CD4-positive, CD25-positive, alpha-beta regulatory T cell (primary cell): ENCODE measurements around the gene CPT1A. TPM values are rescaled to one million over a fixed set of nuclear protein-coding genes. Genes with fewer than 3 reads are reported as not detected.
A peak's percentile ranks its signal among the peaks of the same experiment; 100 is the strongest.
"Not testable (repeated sequence)": the region's sequence is repeated elsewhere in the genome, so short reads cannot be mapped to it uniquely, and the experiment has no call there.

Source experiments
- ATAC-seq, 2 donors: fragments of 150-1000 bp; cut with Tn5 transposase; one replicate each; pipeline ENCODE4 v1.10.0; 2021; ENCODE audit warnings: low read depth in 2 of 2, moderate number of reproducible peaks in 2 of 2, moderate library complexity in 1 of 2
- DNase-seq, 3 donors: peaks; one replicate each; pipeline versions ENCODE4 v3.0.0 to v3.0.0-alpha.2; 2012 to 2022; ENCODE audit warnings: mixed read lengths in 1 of 3
- H3K27ac ChIP-seq: one replicate; pipeline ENCODE4 v1.7.0; 2013; ENCODE audit warnings: mild to moderate bottlenecking, low read length; ENCODE audit not compliant: insufficient read depth, poor library complexity, severe bottlenecking
- H3K27me3 ChIP-seq: one replicate; pipeline ENCODE4 v1.7.0; 2013; ENCODE audit warnings: low read length; ENCODE audit not compliant: control insufficient read depth, insufficient read depth
- H3K36me3 ChIP-seq: one replicate; pipeline ENCODE4 v1.7.0; 2013; ENCODE audit warnings: mild to moderate bottlenecking, low read length, moderate library complexity; ENCODE audit not compliant: control insufficient read depth, insufficient read depth
- H3K4me1 ChIP-seq: 2 replicates; pipeline ENCODE4 v1.7.0; 2013; ENCODE audit warnings: mild to moderate bottlenecking, low read length; ENCODE audit not compliant: insufficient read depth, control insufficient read depth, poor library complexity, severe bottlenecking
- H3K4me3 ChIP-seq: one replicate; pipeline ENCODE4 v1.7.0; 2013; ENCODE audit warnings: low read depth, mild to moderate bottlenecking, low read length, moderate library complexity
- H3K9me3 ChIP-seq, 2 experiments: 1 replicate in 1 of 2; 2 replicates in 1 of 2; pipeline ENCODE4 v1.7.0; 2013; ENCODE audit warnings: low read length in 2 of 2, mild to moderate bottlenecking in 1 of 2, moderate library complexity in 1 of 2; ENCODE audit not compliant: control insufficient read depth in 2 of 2
- H3K27ac Mint-ChIP-seq, 3 donors: one replicate each; pipeline ENCODE4 v1.8.0; 2020 to 2022; ENCODE audit warnings: mild to moderate bottlenecking in 3 of 3, mixed read lengths in 3 of 3, moderate library complexity in 2 of 3
- H3K27me3 Mint-ChIP-seq: one replicate; pipeline ENCODE4 v1.8.0; 2022; ENCODE audit warnings: mild to moderate bottlenecking, mixed read lengths
- H3K36me3 Mint-ChIP-seq: one replicate; pipeline ENCODE4 v1.8.0; 2020; ENCODE audit warnings: mixed read lengths
- H3K4me1 Mint-ChIP-seq, 4 donors: one replicate each; pipeline ENCODE4 v1.8.0; 2020 to 2022; ENCODE audit warnings: mixed read lengths in 4 of 4, mild to moderate bottlenecking in 1 of 4
- H3K4me3 Mint-ChIP-seq, 4 donors: one replicate each; pipeline ENCODE4 v1.8.0; 2020 to 2022; ENCODE audit warnings: mild to moderate bottlenecking in 4 of 4, mixed read lengths in 4 of 4, moderate library complexity in 3 of 4
- H3K9me3 Mint-ChIP-seq, 7 donors: one replicate each; pipeline ENCODE4 v1.8.0; 2020 to 2022; ENCODE audit warnings: mixed read lengths in 7 of 7, mild to moderate bottlenecking in 3 of 7, moderate library complexity in 2 of 7
- polyA plus RNA-seq, 4 donors: library from polyadenylated mRNA; unstranded; fragments of 300-500 nt; fragmentation: Illumina TruSeq; gene quantifications; one replicate each; pipeline ENCODE4 v1.2.3, GENCODE V29; 2021
- total RNA-seq: library from RNA; stranded (reverse); gene quantifications from one replicate; pipeline ENCODE4 v1.2.3, GENCODE V29; 2022

The CPT1A gene
- total and polyA plus RNA-seq, 5 donors from 2014 or later: 0.32 to 16.7 (median 4.3) TPM

DNA sequence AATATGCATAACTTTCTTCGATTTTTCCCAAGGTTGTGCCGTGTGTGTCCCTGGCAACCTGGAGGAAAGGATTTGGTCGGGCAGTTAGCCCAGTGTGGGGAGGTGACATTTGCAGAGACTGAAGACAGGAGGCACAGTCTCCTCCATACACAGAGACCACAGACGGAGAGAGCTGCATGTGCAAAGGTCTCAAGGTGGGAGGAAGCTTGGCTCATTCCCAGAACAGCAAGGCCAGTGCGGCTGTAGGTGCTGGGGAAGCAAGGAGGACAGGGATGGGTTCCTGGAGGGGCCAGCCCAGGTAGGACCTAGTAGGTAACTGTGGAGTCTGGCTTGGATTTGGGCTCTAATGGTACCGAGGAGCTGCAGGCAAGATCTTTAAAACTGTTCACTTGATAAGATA, 20.7 kb upstream of the CPT1A start:
- ATAC-seq: no peak
- Histone ChIP-seq H3K27ac (no peak overlapping the region), H3K4me3 (no peak overlapping the region), H3K36me3 (no peaks in the 10 kb centered on the region), H3K4me1 (no peaks in the 10 kb centered on the region), H3K9me3 (peaks cover 3 to 9% of the 10 kb centered on the region in 2 experiments), H3K27me3 (no peaks in the 10 kb centered on the region)
- no peak for DNase-seq
- Mint-ChIP-seq H3K27ac (peak overlapping the region in 1 of 3 donors; percentile 89), H3K9me3 (peaks cover 0 to 9% (median 4%) of the 10 kb centered on the region in 7 donors), H3K4me3 (no peak overlapping the region), H3K4me1 (no peaks in the 10 kb centered on the region), H3K27me3 (peaks cover 13% of the 10 kb centered on the region), H3K36me3 (peaks cover 10% of the 10 kb centered on the region)

DNA sequence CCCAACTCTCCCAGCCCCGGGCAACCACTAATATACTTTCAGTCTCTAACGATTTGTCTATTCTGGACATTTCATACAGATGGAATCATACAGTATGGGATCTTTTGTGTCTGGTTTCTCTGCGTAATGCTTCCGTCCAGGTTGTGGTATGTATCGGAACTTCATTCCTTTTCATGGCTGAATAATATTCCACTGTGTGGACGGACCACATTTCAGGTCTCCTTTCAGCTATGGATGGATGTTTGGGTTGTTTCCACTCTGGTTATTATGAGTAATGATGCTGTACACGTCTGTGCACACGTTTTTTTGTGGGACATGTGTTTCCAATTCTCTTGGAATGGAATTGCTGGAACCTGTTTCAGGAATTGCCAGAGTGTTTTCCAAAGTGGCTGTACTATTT, 17.4 kb upstream of the CPT1A start:
- H3K4me3 Mint-ChIP-seq: no peak overlapping the region
- peaks cover 33% of the 10 kb centered on the region for H3K27me3 Mint-ChIP-seq
- H3K9me3 Mint-ChIP-seq: peaks cover 0 to 9% (median 4%) of the 10 kb centered on the region in 7 donors
- Histone ChIP-seq H3K9me3 (peaks cover 3 to 8% of the 10 kb centered on the region in 2 experiments), H3K36me3 (no peaks in the 10 kb centered on the region), H3K27ac (no peak overlapping the region), H3K4me3 (no peak overlapping the region), H3K27me3 (peaks cover 3% of the 10 kb centered on the region), H3K4me1 (peaks cover 16% of the 10 kb centered on the region)
- no peak overlapping the region for H3K27ac Mint-ChIP-seq
- ATAC-seq (no peak), DNase-seq (no peak)
- peaks cover 0 to 3% (median 1%) of the 10 kb centered on the region in 4 donors for H3K4me1 Mint-ChIP-seq
- peaks cover 7% of the 10 kb centered on the region for H3K36me3 Mint-ChIP-seq

DNA sequence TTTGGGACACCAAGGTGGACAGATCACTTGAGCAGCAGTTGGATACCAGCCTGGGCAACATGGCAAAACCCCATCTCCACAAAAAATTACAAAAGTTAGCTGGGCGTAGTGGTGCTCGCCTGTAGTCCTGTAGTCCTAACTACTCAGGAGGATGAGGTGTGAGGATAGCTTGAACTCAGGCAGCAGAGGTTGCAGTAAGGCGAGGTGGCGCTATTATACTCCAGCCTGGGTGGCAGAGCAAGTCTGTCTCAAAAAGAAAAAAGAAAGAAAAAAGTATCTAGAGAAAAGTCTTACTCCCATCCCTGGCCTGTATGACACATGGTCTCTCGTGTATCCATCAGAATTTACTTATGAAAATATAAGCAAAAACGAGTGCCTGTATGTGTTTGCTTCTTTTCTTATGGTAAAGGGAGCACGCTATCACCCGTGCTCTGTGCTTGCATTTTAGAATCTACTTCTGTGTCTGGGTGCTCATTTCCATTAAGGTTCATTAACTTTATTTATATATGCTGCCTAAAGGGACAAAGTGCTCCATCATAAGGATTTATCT, 15.4 kb upstream of the CPT1A start:
- Mint-ChIP-seq H3K36me3 (no peaks in the 10 kb centered on the region), H3K4me3 (no peak overlapping the region)

DNA sequence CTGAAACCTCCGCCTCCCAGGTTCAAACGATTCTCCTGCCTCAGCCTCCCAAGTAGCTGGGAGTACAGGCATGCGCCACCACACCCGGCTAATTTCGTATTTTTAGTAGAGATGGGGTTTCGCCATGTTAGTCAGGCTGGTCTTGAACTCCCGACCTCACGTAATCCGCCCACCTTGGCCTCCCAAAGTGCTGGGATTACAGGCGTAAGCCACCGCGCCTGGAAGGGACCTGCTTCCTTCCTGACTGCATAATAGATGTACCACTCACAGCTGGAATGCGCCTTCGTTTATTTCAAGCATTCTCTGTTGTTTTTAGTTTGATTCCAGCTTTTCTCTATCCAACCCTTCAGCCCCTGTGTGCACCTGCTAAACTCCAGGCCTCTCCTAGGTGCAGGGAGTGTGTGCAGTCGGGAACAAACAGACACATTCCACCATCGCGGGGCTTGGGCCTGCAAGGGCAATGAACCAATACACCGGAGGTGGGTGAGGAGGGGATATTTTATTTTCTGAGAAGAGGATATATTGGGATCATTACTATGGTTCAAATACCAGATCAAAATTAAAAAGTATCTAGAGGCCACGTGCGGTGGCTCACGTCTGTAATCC, 14.8 kb upstream of the CPT1A start:
- H3K27me3 Mint-ChIP-seq: peaks cover 46% of the 10 kb centered on the region
- not testable (repeated sequence) for H3K4me3 Mint-ChIP-seq, H3K27ac ChIP-seq, H3K4me3 ChIP-seq, H3K36me3 ChIP-seq, DNase-seq, H3K4me1 Mint-ChIP-seq, H3K9me3 Mint-ChIP-seq, H3K27me3 ChIP-seq, ATAC-seq, H3K36me3 Mint-ChIP-seq, H3K9me3 ChIP-seq, H3K27ac Mint-ChIP-seq
- peaks cover 16% of the 10 kb centered on the region for H3K4me1 ChIP-seq

More for the DNA sequence above, 15.4 kb upstream of the CPT1A start:
- Mint-ChIP-seq H3K4me1 (peaks cover 0 to 9% (median 4%) of the 10 kb centered on the region in 4 donors), H3K27me3 (peaks cover 46% of the 10 kb centered on the region), H3K27ac (no peak overlapping the region), H3K9me3 (peaks cover 0 to 2% (median 0%) of the 10 kb centered on the region in 7 donors)
- Histone ChIP-seq H3K27ac (no peak overlapping the region), H3K4me1 (peaks cover 16% of the 10 kb centered on the region), H3K36me3 (no peaks in the 10 kb centered on the region), H3K4me3 (no peak overlapping the region), H3K27me3 (peaks cover 7% of the 10 kb centered on the region), H3K9me3 (no peaks in the 10 kb centered on the region)
- ATAC-seq (no peak), DNase-seq (no peak)

DNA sequence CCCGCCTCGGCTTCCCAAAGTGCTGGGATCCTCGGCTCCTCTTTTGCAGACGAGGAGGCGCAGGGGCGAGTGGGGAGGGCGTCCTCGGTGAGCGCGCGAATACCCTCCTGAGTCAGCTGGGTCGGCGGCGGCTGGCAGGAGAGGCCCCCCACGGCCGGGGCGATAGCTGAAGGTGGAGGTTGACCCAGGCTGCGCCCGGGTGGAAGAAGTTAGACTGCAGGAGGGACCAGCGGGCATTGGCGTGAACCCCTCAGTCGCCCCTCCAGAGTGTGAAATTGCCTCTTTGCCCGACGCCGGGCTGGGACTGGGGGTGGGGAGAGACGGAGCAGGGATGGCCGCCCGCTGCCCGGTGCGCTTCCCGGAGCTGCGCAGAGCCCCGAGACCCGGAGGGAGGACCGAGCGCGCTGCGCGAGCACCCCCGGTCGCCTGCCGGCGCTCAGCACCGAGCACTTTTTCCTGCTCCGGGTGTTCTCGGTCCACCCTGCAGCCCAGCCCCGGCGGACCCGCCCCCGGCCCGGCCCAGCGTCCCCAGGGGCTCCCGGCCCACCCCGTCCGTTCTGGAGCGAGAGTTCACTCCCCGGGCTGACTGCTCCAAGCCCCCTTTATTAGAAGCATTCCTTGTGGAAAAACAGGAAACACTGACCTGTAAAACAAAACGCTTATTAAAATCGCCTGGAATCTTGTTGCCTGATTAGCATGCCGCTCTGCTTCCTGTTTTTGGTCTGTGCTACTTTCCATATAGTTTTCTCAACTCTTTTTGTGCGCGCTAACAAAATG, 13.7 kb upstream of the CPT1A start:
- H3K4me3 Mint-ChIP-seq: peak overlapping the region; percentile 47 to 58 (median 52)
- DNase-seq: peak in 1 of 3 donors; percentile 29
- H3K4me3 ChIP-seq: no peak overlapping the region

DNA sequence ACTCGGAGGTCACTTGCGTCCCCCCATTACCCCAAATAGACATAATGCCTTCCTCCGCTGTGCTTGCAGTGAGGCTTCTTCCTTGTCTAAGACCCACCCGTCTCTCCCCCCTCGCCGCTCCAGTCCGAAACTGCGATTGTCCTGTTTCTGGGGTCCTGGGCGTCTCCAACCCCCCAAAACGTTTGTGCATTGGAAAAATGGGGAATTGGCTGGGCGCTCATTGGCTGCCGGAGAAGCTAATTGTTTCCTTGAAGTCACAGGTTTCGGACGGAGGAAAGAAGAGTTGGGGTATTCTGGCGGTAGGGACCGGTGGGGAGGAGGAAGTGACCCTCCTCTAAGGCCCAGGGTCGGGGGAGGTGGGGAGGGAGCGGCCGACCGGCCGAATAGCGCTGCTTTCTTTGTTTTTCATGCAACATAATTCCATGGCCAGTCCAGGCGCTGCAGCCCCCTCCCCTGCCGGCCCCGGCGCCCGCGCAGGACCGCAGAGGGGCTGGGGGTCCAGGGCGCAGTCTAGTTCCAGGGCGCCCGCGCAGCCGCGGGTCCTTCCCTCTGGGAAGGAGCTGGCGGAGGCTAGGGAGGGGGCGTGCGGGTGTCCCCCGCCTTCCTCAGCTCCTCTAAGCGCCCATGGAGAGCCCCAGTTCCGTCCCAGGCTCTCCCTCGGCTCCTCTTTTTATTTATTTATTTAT, 12.7 kb upstream of the CPT1A start:
- Mint-ChIP-seq H3K36me3 (no peaks in the 10 kb centered on the region), H3K4me3 (peak overlapping the region in 1 of 4 donors; percentile 21), H3K9me3 (peaks cover 0 to 2% (median 0%) of the 10 kb centered on the region in 7 donors), H3K27ac (peak overlapping the region in 1 of 3 donors; percentile 21), H3K4me1 (peaks cover 0 to 9% (median 4%) of the 10 kb centered on the region in 4 donors), H3K27me3 (peaks cover 58% of the 10 kb centered on the region)
- ATAC-seq (no peak), DNase-seq (no peak)
- Histone ChIP-seq H3K4me3 (no peak overlapping the region), H3K27ac (no peak overlapping the region), H3K9me3 (no peaks in the 10 kb centered on the region), H3K36me3 (no peaks in the 10 kb centered on the region), H3K4me1 (peaks cover 16% of the 10 kb centered on the region), H3K27me3 (peaks cover 7% of the 10 kb centered on the region)

More for the DNA sequence above, 13.7 kb upstream of the CPT1A start:
- Mint-ChIP-seq H3K4me1 (peaks cover 0 to 9% (median 4%) of the 10 kb centered on the region in 4 donors), H3K27ac (no peak overlapping the region), H3K27me3 (peaks cover 54% of the 10 kb centered on the region), H3K9me3 (peaks cover 0 to 2% (median 0%) of the 10 kb centered on the region in 7 donors), H3K36me3 (no peaks in the 10 kb centered on the region)
- peak in 1 of 2 donors; percentile 59 for ATAC-seq
- H3K36me3 ChIP-seq: no peaks in the 10 kb centered on the region
- H3K9me3 ChIP-seq: no peaks in the 10 kb centered on the region
- peaks cover 7% of the 10 kb centered on the region for H3K27me3 ChIP-seq
- no peak overlapping the region for H3K27ac ChIP-seq
- peaks cover 16% of the 10 kb centered on the region for H3K4me1 ChIP-seq

DNA sequence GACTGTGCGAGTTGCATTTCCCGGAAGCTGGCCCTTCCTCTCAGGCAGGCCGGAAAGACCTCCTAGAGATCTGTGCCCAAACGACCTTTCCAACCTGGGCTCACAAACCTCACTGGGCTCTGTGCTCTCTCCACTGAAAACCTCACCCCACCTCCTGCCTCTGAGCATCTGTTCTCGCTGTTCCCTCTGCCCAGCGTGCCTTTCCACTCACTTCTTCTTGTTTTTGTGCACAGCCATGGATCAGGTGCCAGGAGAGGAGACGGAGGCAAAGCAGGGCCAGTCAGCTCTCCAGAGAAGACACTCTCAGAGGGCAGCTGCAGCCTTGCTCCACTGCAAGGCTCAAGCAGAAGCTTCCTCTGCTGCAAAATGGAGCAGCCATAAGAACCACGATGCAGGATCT, 10.9 kb upstream of the CPT1A start:
- Mint-ChIP-seq H3K27ac (no peak overlapping the region), H3K27me3 (peaks cover 56% of the 10 kb centered on the region), H3K36me3 (no peaks in the 10 kb centered on the region), H3K9me3 (peaks cover 0 to 1% (median 0%) of the 10 kb centered on the region in 7 donors), H3K4me1 (peaks cover 0 to 9% (median 4%) of the 10 kb centered on the region in 4 donors), H3K4me3 (no peak overlapping the region)
- H3K27me3 ChIP-seq: peaks cover 7% of the 10 kb centered on the region
- peaks cover 16% of the 10 kb centered on the region for H3K4me1 ChIP-seq
- no peak overlapping the region for H3K4me3 ChIP-seq
- no peaks in the 10 kb centered on the region for H3K36me3 ChIP-seq
- H3K27ac ChIP-seq: no peak overlapping the region
- H3K9me3 ChIP-seq: no peaks in the 10 kb centered on the region
- DNase-seq (no peak), ATAC-seq (no peak)
